Limb (tissue), 2 donors: ENCODE measurements around the gene NNT.
"Not testable (repeated sequence)": the region's sequence is repeated elsewhere in the genome, so short reads cannot be mapped to it uniquely, and the experiment has no call there.

Source experiments
- DNase-seq, 2 donors: peaks; one replicate each; pipeline ENCODE4 v3.0.0-alpha.2; 2016; ENCODE audit errors: extremely low spot score in 2 of 2

The NNT gene

DNA sequence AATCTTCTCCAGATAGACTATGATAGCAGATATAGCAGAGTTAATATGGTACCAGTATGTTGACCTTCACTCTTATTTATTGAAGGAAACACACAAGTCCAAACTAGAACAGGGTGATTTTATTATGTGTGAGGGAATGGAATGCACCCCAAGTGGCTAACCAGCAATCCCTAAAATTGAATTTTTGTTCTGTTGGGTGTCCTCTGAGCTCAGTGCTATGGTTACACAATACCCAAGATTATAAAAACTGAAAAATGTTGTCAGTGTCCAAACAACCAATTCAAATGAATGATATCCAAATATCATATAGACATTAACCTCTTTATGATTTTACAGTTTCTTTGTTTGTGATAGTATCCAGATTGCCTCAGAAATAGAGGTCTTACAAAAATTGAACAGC is 60.9 kb downstream of the NNT start:
- no peak for DNase-seq

DNA sequence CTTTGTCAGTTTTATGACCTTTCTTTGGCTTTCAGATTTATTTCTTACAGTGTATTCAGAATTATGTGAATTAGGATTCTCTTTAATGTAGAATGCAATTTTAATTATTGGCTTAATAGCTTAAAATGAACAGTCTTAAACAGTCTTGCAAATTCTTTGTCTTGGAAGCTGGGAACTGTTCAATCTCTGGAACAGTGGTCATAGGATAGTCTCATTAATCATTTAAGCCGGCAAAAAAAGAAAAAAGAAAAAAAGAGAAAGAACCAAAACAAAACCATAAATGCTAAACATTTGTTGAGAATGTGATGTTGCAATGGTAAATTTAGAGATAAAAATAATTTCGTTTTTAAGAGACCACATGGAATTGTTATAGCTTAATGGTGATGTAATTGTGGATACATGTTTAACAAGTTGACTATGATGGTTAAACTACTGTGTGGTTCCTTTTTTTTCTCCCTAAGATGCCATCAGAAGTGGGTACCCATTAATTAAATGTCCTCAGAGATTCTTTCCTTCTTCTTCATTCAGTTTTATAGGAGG is 61.6 kb downstream of the NNT start:
- DNase-seq = no peak

GRCh38 chr5:43665749-43666148 is 62.8 kb downstream of the NNT start:
- DNase-seq = not testable (repeated sequence)

DNA sequence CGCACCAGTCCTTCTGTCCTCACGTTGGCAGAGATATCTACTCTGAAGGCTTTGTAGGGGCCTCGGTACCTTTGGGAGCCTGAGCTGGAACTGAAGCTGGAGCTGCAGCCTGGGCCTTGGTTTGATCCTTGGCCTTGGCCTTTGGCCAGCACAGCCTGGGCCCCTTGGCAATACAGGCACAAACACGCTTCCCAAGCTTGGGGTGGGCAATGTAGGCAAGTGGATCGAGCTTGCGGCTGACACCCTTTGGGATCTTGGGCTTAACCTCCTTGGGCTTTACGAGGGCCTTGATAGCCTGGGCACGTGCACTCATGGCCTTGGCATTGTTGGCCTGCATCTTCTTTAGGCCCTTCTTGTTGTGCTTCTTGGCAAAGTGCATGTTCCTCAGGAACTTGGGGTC is 63.7 kb downstream of the NNT start:
- not testable (repeated sequence) for DNase-seq

GRCh38 chr5:43667379-43667778 is 64.4 kb downstream of the NNT start:
- not testable (repeated sequence) for DNase-seq

GRCh38 chr5:43674536-43674935 is 71.6 kb downstream of the NNT start:
- DNase-seq = no peak

GRCh38 chr5:43675357-43675756 is 72.4 kb downstream of the NNT start:
- no peak for DNase-seq

- DNase-seq = no peak
These were observed 73.3 kb downstream of the NNT start for GRCh38 chr5:43676083-43676840.

DNA sequence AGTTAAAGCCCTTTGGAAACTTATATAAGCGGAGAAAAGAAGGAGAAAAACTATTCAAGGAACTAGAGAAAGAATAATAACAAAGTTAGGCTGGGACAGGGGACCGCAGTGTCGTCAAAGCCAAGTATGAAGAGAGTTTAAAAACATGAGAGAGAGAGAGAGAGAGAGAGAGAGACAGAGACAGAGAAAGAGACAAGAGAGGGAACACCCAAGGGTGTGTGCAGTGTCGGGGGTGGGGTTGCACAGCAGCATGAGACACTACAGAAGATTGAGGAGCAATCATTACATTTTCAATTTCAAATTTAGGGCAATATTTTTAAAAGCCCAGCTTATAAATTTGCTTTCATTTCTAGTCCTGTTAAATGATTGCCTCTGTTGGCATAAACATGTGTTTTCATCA is 74.3 kb downstream of the NNT start:
- DNase-seq = no peak

- no peak for DNase-seq
These were observed 76.2 kb downstream of the NNT start for GRCh38 chr5:43679214-43679613.

- no peak for DNase-seq
These were observed 77.3 kb downstream of the NNT start for GRCh38 chr5:43680286-43680685.

DNA sequence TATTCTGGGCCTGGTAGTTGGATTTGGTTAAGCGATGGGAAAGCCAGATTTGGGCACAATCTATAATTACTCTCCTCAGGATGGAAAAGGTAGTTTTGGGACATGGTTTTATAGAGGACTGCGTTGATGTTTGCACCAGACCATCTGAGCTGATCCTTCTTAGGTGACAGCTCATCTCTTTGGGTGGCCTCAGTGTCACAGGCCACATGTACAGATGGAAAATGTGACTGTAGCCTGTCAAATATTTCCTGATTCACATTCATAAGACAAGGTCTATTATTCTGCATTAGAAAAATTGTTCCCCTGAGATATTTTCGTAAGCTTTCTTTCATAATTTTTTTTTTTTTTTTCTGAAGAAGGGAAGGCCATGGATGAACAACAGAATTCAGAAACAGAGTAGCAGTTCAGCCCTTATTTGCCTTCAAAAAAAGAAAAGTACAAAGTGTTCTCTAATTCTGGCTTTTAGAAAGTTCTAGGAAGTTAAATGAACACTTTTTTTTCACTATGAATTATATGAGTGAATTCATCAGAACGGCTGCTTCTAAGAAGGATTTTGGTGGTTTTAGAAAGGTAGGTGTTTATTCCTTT is 81.0 kb downstream of the NNT start:
- DNase-seq = no peak

DNA sequence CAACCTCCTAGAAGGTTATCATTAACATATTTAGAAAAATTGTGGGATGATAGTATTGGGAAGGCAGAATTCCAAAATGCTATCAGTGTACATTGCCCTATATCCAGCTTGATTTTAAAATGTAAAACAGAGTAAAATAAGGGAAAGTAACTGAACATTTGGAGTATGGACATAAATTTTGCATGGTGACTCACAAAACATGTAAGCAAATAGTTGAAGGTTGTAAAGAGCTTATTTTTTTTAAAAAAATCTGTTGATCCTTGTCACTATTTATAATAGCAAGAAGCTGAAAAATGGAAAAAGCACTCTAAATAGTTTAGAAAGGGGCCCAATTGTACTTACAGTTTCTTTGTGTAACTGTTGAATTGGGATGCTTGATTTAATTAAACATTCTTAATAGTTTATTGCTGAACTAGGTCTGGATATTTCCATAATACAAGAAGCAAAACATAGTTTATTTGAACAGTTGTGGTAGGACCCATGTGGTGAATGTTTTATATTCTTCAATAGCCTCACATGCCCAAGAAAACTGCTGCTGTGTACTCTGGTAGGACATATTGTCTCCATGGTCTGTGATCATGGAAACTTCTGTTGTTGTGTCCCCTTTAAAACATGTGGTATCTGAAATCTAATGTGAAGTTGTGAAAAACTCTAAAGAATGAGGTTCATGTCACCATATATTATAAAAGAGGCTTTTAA is 82.4 kb downstream of the NNT start:
- DNase-seq = no peak

- no peak for DNase-seq
These were observed 84.3 kb downstream of the NNT start for GRCh38 chr5:43687275-43687674.

GRCh38 chr5:43691275-43691674 is 88.3 kb downstream of the NNT start:
- DNase-seq = no peak

DNA sequence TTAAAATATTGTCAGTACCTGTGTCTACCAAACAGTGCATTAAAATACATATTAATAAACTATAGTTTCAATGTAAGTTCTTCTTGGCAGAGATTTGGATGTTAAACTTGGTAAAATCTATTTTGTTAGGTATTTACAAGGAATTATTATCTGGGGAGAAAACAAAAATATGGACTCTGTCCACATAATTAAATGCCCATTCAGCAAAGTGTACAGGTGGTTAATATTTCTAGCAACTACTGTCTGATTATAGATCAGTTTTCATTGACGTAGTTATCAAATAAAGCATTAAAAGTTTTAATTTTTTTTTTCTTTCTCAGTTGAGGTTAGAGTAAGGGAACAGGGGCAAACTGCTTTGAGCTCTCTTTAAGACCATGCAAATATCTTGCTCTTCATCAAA is 88.9 kb downstream of the NNT start:
- DNase-seq = no peak

DNA sequence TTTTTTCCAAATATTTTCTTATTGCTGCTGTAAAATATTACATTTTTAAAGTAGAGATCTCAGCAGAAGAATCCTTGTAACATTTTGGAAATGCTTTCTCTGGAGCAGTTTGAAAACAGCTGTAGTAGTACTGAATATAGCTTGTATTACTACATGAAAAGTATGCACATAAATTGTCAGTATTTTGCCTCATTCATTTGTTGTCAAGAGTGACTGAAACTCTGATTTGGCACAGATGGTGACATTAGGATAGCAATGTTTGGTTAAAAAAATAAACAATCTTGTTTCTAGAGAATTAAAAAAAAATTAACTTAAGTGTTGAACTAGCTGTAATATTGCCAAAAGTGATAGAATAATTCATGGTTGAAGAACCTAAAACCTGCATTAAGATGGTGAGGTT is 90.4 kb downstream of the NNT start:
- DNase-seq = no peak

DNA sequence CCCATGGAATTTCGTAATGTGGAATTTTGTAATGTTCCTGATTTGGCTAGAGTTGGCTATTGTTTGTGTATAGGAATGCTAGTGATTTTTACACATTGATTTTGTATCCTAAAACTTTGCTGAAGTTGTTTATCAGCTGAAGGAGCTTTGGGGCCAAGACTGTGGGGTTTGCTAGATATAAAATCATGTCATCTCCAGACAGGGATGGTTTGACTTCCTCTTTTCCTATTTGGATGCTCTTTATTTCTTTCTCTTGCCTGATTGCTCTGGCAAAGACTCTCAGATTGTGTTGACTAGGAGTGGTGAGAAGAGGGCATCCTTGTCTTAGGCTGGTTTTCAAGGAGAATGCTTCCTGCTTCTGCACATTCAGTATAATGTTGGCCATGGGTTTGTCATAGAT is 91.0 kb downstream of the NNT start:
- no peak for DNase-seq

- DNase-seq = not testable (repeated sequence)
These were observed 93.5 kb downstream of the NNT start for GRCh38 chr5:43696444-43696843.

DNA sequence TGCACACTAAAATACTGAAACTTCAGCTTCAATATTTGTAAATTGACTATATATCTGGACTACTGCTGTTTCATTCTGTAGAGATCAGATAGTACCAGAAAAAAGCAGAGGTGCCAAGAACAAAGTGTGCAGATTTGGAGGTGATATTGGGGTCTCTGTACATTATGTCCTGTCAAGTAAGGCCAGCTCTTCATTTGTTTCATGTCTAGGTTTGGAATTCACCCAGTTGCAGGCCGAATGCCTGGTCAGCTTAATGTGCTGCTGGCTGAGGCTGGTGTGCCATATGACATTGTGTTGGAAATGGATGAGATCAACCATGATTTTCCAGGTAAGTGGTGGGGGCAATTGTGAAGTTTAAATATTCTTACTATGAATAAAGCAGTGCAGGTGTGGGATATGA is 96.9 kb downstream of the NNT start:
- no peak for DNase-seq

GRCh38 chr5:43700601-43701000 is 97.6 kb downstream of the NNT start:
- no peak for DNase-seq

DNA sequence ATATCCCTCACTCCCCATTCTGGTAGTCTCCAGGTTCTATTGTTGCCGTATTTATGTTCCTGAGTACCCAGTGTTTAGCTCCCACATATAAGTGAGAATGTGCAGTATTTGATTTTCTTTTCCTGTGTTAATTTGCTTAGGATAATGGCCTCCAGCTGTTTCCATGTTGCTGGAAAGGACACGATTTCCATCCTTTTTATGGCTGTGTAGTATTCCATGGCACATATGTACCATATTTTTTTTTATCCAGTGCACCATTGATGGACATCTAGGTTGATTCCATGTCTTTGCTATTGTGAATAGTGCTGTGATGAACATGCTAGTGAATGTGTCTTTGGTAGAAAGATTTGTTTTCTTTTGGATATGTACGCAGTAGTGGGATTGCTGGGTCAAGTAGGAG is 98.2 kb downstream of the NNT start:
- DNase-seq = no peak

- no peak for DNase-seq
These were observed 99.3 kb downstream of the NNT start for GRCh38 chr5:43702293-43702692.
